Neutrophil (primary cell): ENCODE data around the gene PDCD1.

Source experiments
- H3K27ac ChIP-seq: fragments of 200-600 bp; sonication (generic); 2 replicates; pipeline ENCODE4 v1.5.1; 2016; ENCODE audit warnings: mild to moderate bottlenecking, moderate library complexity
- H3K27me3 ChIP-seq: fragments of 200-600 bp; sonication (generic); 2 replicates; pipeline ENCODE4 v1.6.0; 2016; ENCODE audit warnings: mild to moderate bottlenecking
- H3K36me3 ChIP-seq: fragments of 200-600 bp; sonication (generic); 2 replicates; pipeline ENCODE4 v1.5.1; 2017
- H3K4me1 ChIP-seq, 2 experiments: fragments of 200-600 bp in 1 of 2; sonication (generic) in 1 of 2; 1 replicate in 1 of 2; 2 replicates in 1 of 2; pipeline versions ENCODE4 v1.5.1 to v1.6.1; 2013 to 2016; ENCODE audit warnings: low read depth in 1 of 2, low read length in 1 of 2, mild to moderate bottlenecking in 1 of 2, moderate library complexity in 1 of 2; ENCODE audit not compliant: control insufficient read depth in 1 of 2, insufficient read depth in 1 of 2
- H3K4me3 ChIP-seq, 2 experiments: fragments of 200-600 bp in 1 of 2; sonication (generic) in 1 of 2; 1 replicate in 1 of 2; 2 replicates in 1 of 2; pipeline ENCODE4 v1.5.1; 2013 to 2016; ENCODE audit warnings: low read depth in 1 of 2, low read length in 1 of 2, mild to moderate bottlenecking in 1 of 2, moderate library complexity in 1 of 2
- H3K9me3 ChIP-seq: fragments of 200-600 bp; sonication (generic); 2 replicates; pipeline ENCODE4 v1.5.1; 2016
- TF ChIP-seq, protein P1 (sequence below): fragments of 200-600 bp; sonication (generic); IDR thresholded peaks from 2 replicates; pipeline ENCODE4 v1.5.1; 2016; ENCODE audit warnings: antibody characterized with exemption

Gene PDCD1

DNA sequence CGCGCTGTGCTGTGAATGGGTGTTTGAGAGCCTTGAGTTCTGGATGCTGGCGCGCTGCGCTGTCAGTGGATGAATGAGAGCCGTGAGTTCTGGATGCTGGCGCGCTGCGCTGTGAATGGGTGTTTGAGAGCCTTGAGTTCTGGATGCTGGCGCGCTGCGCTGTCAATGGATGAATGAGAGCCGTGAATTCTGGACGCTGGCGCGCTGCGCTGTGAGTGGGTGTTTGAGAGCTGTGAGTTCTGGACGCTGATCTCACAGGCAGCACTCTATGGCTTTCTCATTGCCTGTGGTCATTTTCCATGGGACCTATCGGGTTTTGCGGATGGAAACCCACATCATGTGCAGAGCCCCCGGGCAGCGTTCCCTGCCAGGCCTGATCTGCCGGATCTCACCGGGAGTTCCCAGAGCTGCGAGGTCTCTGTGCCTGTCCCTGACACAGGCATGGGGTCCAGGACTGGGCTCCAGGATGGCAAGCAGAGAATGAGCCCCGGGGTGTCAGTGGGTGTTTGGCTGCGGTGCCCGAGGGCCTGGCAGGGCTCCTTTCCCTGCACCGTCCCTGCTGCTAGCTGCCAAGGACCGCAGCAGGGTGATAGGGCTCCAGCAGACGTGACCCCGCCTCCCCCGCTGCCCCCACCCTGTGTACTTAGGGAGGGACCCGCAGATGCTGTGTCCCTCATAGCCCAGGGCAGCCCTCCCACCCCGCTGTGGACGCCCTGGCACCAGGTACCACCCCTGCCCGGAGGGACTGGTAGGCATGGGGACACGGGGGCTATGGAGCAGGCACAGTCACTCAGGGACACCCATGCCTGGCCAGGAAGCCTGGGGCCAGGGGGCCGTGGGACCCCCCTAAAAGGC is 9.7 kb downstream of the PDCD1 start:
- Histone ChIP-seq H3K36me3 (no peaks in the 10 kb centered on the region), H3K4me3 (no peak overlapping the region), H3K27me3 (peaks cover 25% of the 10 kb centered on the region), H3K27ac (no peak overlapping the region), H3K4me1 (peaks cover 0 to 3% of the 10 kb centered on the region in 2 experiments), H3K9me3 (no peaks in the 10 kb centered on the region)
- TF ChIP-seq, protein P1, sequence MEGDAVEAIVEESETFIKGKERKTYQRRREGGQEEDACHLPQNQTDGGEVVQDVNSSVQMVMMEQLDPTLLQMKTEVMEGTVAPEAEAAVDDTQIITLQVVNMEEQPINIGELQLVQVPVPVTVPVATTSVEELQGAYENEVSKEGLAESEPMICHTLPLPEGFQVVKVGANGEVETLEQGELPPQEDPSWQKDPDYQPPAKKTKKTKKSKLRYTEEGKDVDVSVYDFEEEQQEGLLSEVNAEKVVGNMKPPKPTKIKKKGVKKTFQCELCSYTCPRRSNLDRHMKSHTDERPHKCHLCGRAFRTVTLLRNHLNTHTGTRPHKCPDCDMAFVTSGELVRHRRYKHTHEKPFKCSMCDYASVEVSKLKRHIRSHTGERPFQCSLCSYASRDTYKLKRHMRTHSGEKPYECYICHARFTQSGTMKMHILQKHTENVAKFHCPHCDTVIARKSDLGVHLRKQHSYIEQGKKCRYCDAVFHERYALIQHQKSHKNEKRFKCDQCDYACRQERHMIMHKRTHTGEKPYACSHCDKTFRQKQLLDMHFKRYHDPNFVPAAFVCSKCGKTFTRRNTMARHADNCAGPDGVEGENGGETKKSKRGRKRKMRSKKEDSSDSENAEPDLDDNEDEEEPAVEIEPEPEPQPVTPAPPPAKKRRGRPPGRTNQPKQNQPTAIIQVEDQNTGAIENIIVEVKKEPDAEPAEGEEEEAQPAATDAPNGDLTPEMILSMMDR, result no peak

DNA sequence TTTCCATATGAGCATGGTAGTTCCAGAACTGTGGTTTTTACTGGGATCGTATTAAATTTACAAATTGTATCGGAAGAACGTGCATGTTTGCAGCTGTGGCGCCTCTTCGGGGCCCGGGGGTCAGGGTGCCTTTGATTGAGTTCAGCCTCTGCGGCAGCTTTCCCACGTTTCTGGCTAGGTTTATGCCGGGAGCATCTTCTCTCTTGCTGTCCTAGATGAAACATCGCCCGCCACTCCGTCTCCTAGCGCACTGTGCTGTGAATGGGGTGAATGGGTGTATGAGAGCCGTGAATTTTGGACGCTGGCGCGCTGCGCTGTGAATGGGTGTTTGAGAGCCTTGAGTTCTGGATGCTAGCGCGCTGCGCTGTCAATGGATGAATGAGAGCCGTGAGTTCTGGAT is 12.3 kb downstream of the PDCD1 start:
- no peak overlapping the region for H3K4me3 ChIP-seq
- no peak overlapping the region for H3K27ac ChIP-seq
- no peaks in the 10 kb centered on the region for H3K9me3 ChIP-seq
- H3K36me3 ChIP-seq, result no peaks in the 10 kb centered on the region
- H3K4me1 ChIP-seq, result peaks cover 11 to 13% of the 10 kb centered on the region in 2 experiments
- TF ChIP-seq, protein P1, result no peak
- H3K27me3 ChIP-seq, result peaks cover 47% of the 10 kb centered on the region

DNA sequence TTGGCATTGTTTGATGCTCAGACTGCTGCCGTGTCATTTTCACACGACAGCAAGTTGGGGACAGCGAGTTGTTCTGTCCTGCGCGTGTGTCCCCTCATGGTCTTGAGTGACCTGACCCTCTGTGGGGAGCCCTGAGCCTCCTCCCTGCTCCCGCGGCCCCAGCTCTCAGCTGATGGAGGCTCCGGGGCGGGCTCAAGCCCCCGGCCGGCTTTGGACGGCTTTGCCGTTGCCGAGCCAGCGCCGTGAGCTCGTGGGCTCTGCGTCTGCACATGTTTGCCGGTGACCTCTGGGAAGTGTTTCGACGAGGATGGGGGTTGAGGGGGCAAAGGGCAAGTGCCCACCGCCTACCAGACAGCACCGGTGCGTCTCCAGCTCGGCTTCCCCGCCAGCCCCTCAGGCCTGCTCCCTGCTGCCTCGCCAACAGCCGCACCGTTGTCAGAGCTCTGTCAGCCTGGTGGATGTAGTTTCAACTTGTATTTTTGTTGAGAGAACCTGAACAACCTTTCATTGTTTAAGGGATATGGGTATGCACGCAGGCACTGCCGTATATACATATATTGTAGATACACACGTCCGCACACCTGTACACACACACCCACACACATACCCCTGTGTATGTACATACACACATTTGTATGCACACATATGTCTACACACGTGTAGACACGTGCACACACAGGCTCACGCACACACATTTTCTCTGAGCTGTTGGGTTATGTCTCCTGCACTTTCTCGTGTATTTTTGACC is 13.7 kb downstream of the PDCD1 start:
- no peaks in the 10 kb centered on the region for H3K36me3 ChIP-seq
- peaks cover 11 to 13% of the 10 kb centered on the region in 2 experiments for H3K4me1 ChIP-seq
- no peak overlapping the region for H3K4me3 ChIP-seq
- TF ChIP-seq, protein P1, result no peak
- H3K27me3 ChIP-seq, result peaks cover 55% of the 10 kb centered on the region
- H3K9me3 ChIP-seq, result no peaks in the 10 kb centered on the region
- H3K27ac ChIP-seq, result no peak overlapping the region

DNA sequence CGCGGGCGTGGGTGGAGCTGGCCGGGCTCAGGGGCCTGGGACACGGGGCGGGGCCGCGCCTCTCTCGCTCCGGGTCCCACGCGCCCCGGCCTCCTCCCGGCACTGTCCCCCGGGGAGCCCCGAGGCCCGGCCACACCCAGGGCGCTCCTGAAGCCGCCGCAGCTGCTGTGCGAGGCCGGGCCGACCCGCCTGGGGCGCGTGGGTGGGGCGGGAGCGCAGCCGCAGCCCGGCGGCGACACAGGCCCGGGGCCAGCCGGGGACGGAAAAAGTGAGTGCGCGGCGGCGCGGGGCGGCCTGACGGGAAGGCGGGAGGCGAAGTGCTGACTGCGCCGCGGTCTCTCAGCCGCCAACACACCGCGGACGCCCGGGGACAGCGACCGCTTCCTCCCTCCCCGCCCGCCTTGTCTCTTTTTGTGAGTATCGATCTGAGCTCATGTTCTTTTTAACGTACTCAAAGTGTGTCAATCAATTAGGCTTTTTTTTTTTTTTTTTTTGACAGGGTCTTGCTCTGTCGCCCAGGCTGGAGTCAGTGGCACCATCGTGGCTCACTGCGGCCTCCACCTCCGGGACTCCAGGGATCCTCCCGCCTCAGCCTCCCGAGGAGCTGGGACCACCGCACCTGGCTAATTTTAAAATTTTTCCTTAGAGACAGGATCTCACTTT is 14.5 kb downstream of the PDCD1 start:
- Histone ChIP-seq H3K27me3 (peaks cover 55% of the 10 kb centered on the region), H3K27ac (no peak overlapping the region), H3K36me3 (no peaks in the 10 kb centered on the region), H3K9me3 (no peaks in the 10 kb centered on the region), H3K4me1 (peaks cover 11 to 13% of the 10 kb centered on the region in 2 experiments), H3K4me3 (no peak overlapping the region)
- TF ChIP-seq, protein P1, result no peak

DNA sequence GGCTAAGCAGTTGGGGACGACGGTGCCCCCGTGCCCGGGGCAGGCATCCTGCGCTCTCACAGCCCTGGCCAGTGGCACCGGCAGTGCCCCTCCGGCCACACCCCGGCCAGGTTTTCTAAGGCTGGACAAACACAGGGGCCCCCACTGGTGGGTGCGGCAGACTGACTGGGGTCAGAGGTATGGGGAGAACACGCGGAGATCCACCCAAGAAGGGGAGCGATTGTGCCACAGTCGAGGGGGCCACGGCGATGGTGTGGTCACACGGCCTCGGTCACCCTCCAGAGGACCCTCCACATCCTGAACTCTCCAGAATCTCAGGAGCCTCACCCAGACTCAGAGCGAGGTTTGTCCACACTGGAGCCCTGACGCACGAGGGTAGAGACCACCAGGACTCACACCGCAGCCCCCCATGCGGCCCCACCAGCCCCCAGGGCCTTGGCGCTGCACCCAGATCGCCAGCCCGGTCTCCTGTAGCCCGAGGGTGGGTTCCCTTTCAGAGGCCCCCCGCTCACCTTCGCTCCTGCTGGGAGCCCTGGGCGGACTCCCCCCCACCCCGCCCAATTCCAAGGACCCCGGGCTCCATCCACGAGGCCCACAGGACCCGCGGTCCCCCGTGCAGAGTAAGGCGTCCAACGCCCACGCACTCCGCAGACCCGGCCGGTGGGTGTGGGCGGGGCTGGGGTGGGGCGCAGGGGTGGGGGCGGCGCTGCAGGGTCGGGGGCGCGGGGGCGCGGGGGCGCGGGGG is 15.2 kb downstream of the PDCD1 start:
- Histone ChIP-seq H3K27ac (no peak overlapping the region), H3K36me3 (no peaks in the 10 kb centered on the region), H3K27me3 (peaks cover 56% of the 10 kb centered on the region), H3K4me1 (peaks cover 11 to 13% of the 10 kb centered on the region in 2 experiments), H3K9me3 (no peaks in the 10 kb centered on the region), H3K4me3 (no peak overlapping the region)
- TF ChIP-seq, protein P1, result no peak
